CD4-positive, alpha-beta T cell treated with Interleukin-17A for 4 hours (primary cell): ENCODE data around the gene CLEC14A.

Experiments used
- DNase-seq: peaks from one replicate; pipeline ENCODE4 v3.0.0-alpha.2; 2020; ENCODE audit warnings: mixed read lengths

Gene CLEC14A

GRCh38 chr14:38248321-38249028 is 7.4 kb downstream of the CLEC14A start:
- DNase-seq, result no peak

GRCh38 chr14:38243696-38244240 is 12.1 kb downstream of the CLEC14A start:
- DNase-seq, result no peak

GRCh38 chr14:38238878-38239277 is 17.0 kb downstream of the CLEC14A start:
- DNase-seq, result no peak

GRCh38 chr14:38238332-38238731 is 17.6 kb downstream of the CLEC14A start:
- DNase-seq, result no peak

- DNase-seq, result no peak
These were observed 22.7 kb downstream of the CLEC14A start for GRCh38 chr14:38233218-38233617.

- no peak for DNase-seq
These were observed 29.5 kb downstream of the CLEC14A start for GRCh38 chr14:38226366-38226765.

- no peak for DNase-seq
These were observed 29.9 kb downstream of the CLEC14A start for GRCh38 chr14:38225946-38226345.

- DNase-seq, result no peak
These were observed 31.6 kb downstream of the CLEC14A start for GRCh38 chr14:38224338-38224737.

GRCh38 chr14:38221077-38221476 is 34.8 kb downstream of the CLEC14A start:
- DNase-seq, result no peak

GRCh38 chr14:38217553-38217952 is 38.3 kb downstream of the CLEC14A start:
- no peak for DNase-seq

- DNase-seq, result no peak
These were observed 42.9 kb downstream of the CLEC14A start for GRCh38 chr14:38213001-38213400.

GRCh38 chr14:38212111-38212510 is 43.8 kb downstream of the CLEC14A start:
- DNase-seq, result no peak

- no peak for DNase-seq
These were observed 44.6 kb downstream of the CLEC14A start for GRCh38 chr14:38211255-38211735.

- no peak for DNase-seq
These were observed 45.2 kb downstream of the CLEC14A start for GRCh38 chr14:38210587-38211216.

- DNase-seq, result no peak
These were observed 46.0 kb downstream of the CLEC14A start for GRCh38 chr14:38209572-38210557.

- no peak for DNase-seq
These were observed 47.0 kb downstream of the CLEC14A start for GRCh38 chr14:38208618-38209562.

- DNase-seq, result no peak
These were observed 47.9 kb downstream of the CLEC14A start, which contains the start of gene SSTR1 for GRCh38 chr14:38207736-38208617. TSS of gene SSTR1 (plus strand) at chr14:38207904. CDS start at chr14:38209390, 1,486 bp downstream.

GRCh38 chr14:38207377-38207735 is 48.5 kb downstream of the CLEC14A start:
- DNase-seq, result no peak

GRCh38 chr14:38206689-38207376 is 49.1 kb downstream of the CLEC14A start:
- DNase-seq, result no peak
